Measurements from ENCODE around the gene PCSK6. TPM values are rescaled to one million over a fixed set of nuclear protein-coding genes. Genes with fewer than 3 reads are reported as not detected.

The PCSK6 gene
- total RNA-seq, 5 donors from 2014 or later (not counting 1 experiment from before 2014, with no cell fraction given): 0.16 to 2.2 (median 1.3) TPM

- Mint-ChIP-seq H3K27ac (no peak overlapping the region), H3K4me3 (no peak overlapping the region), H3K9me3 (no peaks in the 10 kb centered on the region), H3K4me1 (no peaks in the 10 kb centered on the region), H3K27me3 (no peaks in the 10 kb centered on the region), H3K36me3 (peaks cover 19% of the 10 kb centered on the region)
- ATAC-seq (replicated peaks in 1 of 4): no peak
- Histone ChIP-seq H3K36me3 (ENCODE audit: control insufficient read depth in 2 of 2, extremely low read depth in 1 of 2, insufficient read depth in 1 of 2, low read length in 1 of 2) (peaks cover 1 to 27% of the 10 kb centered on the region in 2 donors), H3K27me3 (replicated peaks in 1 of 2; ENCODE audit: control insufficient read depth in 2 of 2, extremely low read depth in 1 of 2, insufficient read depth in 2 of 2, low read length in 1 of 2) (peaks cover 0 to 4% of the 10 kb centered on the region in 2 experiments), H3K27ac (ENCODE audit: low read length) (no peak overlapping the region), H3K4me1 (ENCODE audit: control insufficient read depth in 1 of 2, extremely low read depth in 1 of 2, insufficient read depth in 2 of 2, low read length in 2 of 2) (no peaks in the 10 kb centered on the region), H3K4me3 (ENCODE audit: control insufficient read depth in 1 of 2, extremely low read depth in 1 of 2, low read length in 1 of 2) (no peak overlapping the region), H3K9me3 (no peaks in the 10 kb centered on the region)
- 80% methylated on average over 14 of the region's 18 CpGs for WGBS (ENCODE audit: insufficient coverage)
- ChIA-PET POLR2A (interaction anchor here in 1 of 2 donors (0.6 kb wide), 1 partner anchor 23 kb away, joined by 3 read pairs; no protein-coding TSS in a partner anchor), CTCF (interaction anchor here (0.9 to 1.3 kb wide), 2 partner anchors 9 to 10 kb away, joined by 3 to 8 read pairs; no protein-coding TSS in a partner anchor)
- DNase-seq: no peak
These were observed 222.0 kb downstream of the PCSK6 start for GRCh38 chr15:101267320-101268104.

GRCh38 chr15:101266787-101267186, 222.7 kb downstream of the PCSK6 start:
- no peak overlapping the region for H3K27ac ChIP-seq (ENCODE audit: low read length)
- Mint-ChIP-seq H3K27ac (no peak overlapping the region), H3K9me3 (no peaks in the 10 kb centered on the region), H3K4me3 (no peak overlapping the region), H3K4me1 (no peaks in the 10 kb centered on the region), H3K27me3 (no peaks in the 10 kb centered on the region), H3K36me3 (peaks cover 13% of the 10 kb centered on the region)
- no peaks in the 10 kb centered on the region for H3K9me3 ChIP-seq
- DNase-seq (no peak), ATAC-seq (replicated peaks in 1 of 4) (no peak)
- ChIA-PET POLR2A (no interaction called here), CTCF (no interaction called here)
- 89% methylated on average over 9 of the region's 9 CpGs for WGBS (ENCODE audit: insufficient coverage)
- H3K4me3 ChIP-seq (ENCODE audit: control insufficient read depth in 1 of 2, extremely low read depth in 1 of 2, low read length in 1 of 2): no peak overlapping the region
- no peaks in the 10 kb centered on the region for H3K4me1 ChIP-seq (ENCODE audit: control insufficient read depth in 1 of 2, extremely low read depth in 1 of 2, insufficient read depth in 2 of 2, low read length in 2 of 2)
- H3K36me3 ChIP-seq (ENCODE audit: control insufficient read depth in 2 of 2, extremely low read depth in 1 of 2, insufficient read depth in 1 of 2, low read length in 1 of 2): peaks cover 0 to 20% of the 10 kb centered on the region in 2 donors
- peaks cover 0 to 4% of the 10 kb centered on the region in 2 experiments for H3K27me3 ChIP-seq (replicated peaks in 1 of 2; ENCODE audit: control insufficient read depth in 2 of 2, extremely low read depth in 1 of 2, insufficient read depth in 2 of 2, low read length in 1 of 2)

DNA sequence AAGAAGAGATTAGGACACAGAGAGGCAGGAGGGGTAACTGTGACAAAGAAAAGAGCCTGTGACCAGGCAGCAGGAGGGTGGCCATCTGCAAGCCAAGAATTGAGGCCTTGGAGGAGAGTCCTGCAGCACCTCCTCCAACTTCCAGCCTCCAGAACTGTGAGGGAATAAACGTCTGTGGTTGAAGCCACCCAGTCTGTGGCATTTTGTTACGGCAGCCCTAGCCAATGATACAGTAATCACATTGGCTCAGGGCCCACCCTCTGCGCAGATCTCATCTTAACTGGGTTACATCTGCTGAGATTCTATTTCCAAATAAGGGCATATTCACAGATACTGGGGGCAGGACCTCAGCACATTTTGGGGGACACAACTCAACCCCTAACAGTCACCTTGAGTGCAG, 223.5 kb downstream of the PCSK6 start:
- POLR2A ChIA-PET: no interaction called here
- peaks cover 0 to 4% of the 10 kb centered on the region in 2 experiments for H3K27me3 ChIP-seq (replicated peaks in 1 of 2; ENCODE audit: control insufficient read depth in 2 of 2, extremely low read depth in 1 of 2, insufficient read depth in 2 of 2, low read length in 1 of 2)
- no peaks in the 10 kb centered on the region for H3K4me1 ChIP-seq (ENCODE audit: control insufficient read depth in 1 of 2, extremely low read depth in 1 of 2, insufficient read depth in 2 of 2, low read length in 2 of 2)
- Mint-ChIP-seq H3K9me3 (no peaks in the 10 kb centered on the region), H3K27ac (no peak overlapping the region), H3K36me3 (peaks cover 6% of the 10 kb centered on the region), H3K4me3 (no peak overlapping the region), H3K27me3 (no peaks in the 10 kb centered on the region), H3K4me1 (no peaks in the 10 kb centered on the region)
- CTCF ChIA-PET: no interaction called here
- no peaks in the 10 kb centered on the region for H3K9me3 ChIP-seq
- H3K4me3 ChIP-seq (ENCODE audit: control insufficient read depth in 1 of 2, extremely low read depth in 1 of 2, low read length in 1 of 2): no peak overlapping the region
- WGBS (ENCODE audit: insufficient coverage): 84% methylated on average over 3 of the region's 3 CpGs
- no peak for ATAC-seq (replicated peaks in 1 of 4)
- peaks cover 0 to 12% of the 10 kb centered on the region in 2 donors for H3K36me3 ChIP-seq (ENCODE audit: control insufficient read depth in 2 of 2, extremely low read depth in 1 of 2, insufficient read depth in 1 of 2, low read length in 1 of 2)
- DNase-seq: no peak
- no peak overlapping the region for H3K27ac ChIP-seq (ENCODE audit: low read length)

GRCh38 chr15:101264911-101265641, 224.4 kb downstream of the PCSK6 start:
- Histone ChIP-seq H3K27me3 (replicated peaks in 1 of 2; ENCODE audit: control insufficient read depth in 2 of 2, extremely low read depth in 1 of 2, insufficient read depth in 2 of 2, low read length in 1 of 2) (peaks cover 0 to 10% of the 10 kb centered on the region in 2 experiments), H3K9me3 (no peaks in the 10 kb centered on the region), H3K36me3 (ENCODE audit: control insufficient read depth in 2 of 2, extremely low read depth in 1 of 2, insufficient read depth in 1 of 2, low read length in 1 of 2) (peaks cover 0 to 4% of the 10 kb centered on the region in 2 donors), H3K4me1 (ENCODE audit: control insufficient read depth in 1 of 2, extremely low read depth in 1 of 2, insufficient read depth in 2 of 2, low read length in 2 of 2) (no peaks in the 10 kb centered on the region), H3K4me3 (ENCODE audit: control insufficient read depth in 1 of 2, extremely low read depth in 1 of 2, low read length in 1 of 2) (no peak overlapping the region), H3K27ac (ENCODE audit: low read length) (no peak overlapping the region)
- peaks cover 2% of the 10 kb centered on the region for H3K36me3 Mint-ChIP-seq
- H3K4me3 Mint-ChIP-seq: no peak overlapping the region
- CTCF ChIA-PET: no interaction called here
- peaks cover 0 to 2% of the 10 kb centered on the region in 2 donors for H3K27me3 Mint-ChIP-seq
- DNase-seq: no peak
- ATAC-seq (replicated peaks in 1 of 4): no peak
- no peak overlapping the region for H3K27ac Mint-ChIP-seq
- no peaks in the 10 kb centered on the region for H3K9me3 Mint-ChIP-seq
- no peaks in the 10 kb centered on the region for H3K4me1 Mint-ChIP-seq
- POLR2A ChIA-PET: no interaction called here
- WGBS (ENCODE audit: insufficient coverage): 86% methylated on average over 13 of the region's 17 CpGs

DNA sequence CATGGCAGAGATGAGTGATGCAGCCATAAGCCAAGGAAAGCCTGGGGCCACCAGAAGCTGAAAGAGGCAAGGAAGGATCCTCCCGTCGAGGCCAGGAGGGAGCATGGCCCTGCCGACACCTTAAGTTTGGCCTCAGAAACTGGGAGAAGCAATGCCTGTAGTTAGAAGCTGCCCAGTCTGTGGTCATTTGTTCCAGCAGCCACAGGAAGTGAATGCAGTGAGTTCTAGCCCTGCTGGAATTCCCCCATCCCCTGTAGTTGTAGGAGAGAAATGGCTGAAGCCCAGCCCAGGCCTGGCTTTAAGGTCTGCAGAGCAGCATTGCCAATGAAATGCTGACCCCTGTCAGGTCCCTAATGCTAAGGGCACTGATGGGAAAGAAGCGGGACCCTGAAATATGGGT, 225.5 kb downstream of the PCSK6 start:
- Mint-ChIP-seq H3K27ac (no peak overlapping the region), H3K9me3 (no peaks in the 10 kb centered on the region), H3K36me3 (no peaks in the 10 kb centered on the region), H3K4me1 (no peaks in the 10 kb centered on the region), H3K27me3 (peaks cover 0 to 11% of the 10 kb centered on the region in 2 donors), H3K4me3 (no peak overlapping the region)
- H3K4me1 ChIP-seq (ENCODE audit: control insufficient read depth in 1 of 2, extremely low read depth in 1 of 2, insufficient read depth in 2 of 2, low read length in 2 of 2): no peaks in the 10 kb centered on the region
- ChIA-PET CTCF (no interaction called here), POLR2A (no interaction called here)
- DNase-seq: no peak
- H3K27me3 ChIP-seq (replicated peaks in 1 of 2; ENCODE audit: control insufficient read depth in 2 of 2, extremely low read depth in 1 of 2, insufficient read depth in 2 of 2, low read length in 1 of 2): peaks cover 0 to 10% of the 10 kb centered on the region in 2 experiments
- H3K4me3 ChIP-seq (ENCODE audit: control insufficient read depth in 1 of 2, extremely low read depth in 1 of 2, low read length in 1 of 2): no peak overlapping the region
- no peaks in the 10 kb centered on the region for H3K36me3 ChIP-seq (ENCODE audit: control insufficient read depth in 2 of 2, extremely low read depth in 1 of 2, insufficient read depth in 1 of 2, low read length in 1 of 2)
- no peaks in the 10 kb centered on the region for H3K9me3 ChIP-seq
- no peak overlapping the region for H3K27ac ChIP-seq (ENCODE audit: low read length)
- 95% methylated on average over 3 of the region's 4 CpGs for WGBS (ENCODE audit: insufficient coverage)
- ATAC-seq (replicated peaks in 1 of 4): no peak

GRCh38 chr15:101262551-101262950, 227.0 kb downstream of the PCSK6 start:
- WGBS (ENCODE audit: insufficient coverage): no CpG with 5 or more reads among the region's 4 CpGs
- H3K27ac Mint-ChIP-seq: no peak overlapping the region
- peaks cover 0 to 16% of the 10 kb centered on the region in 2 donors for H3K27me3 Mint-ChIP-seq
- DNase-seq (no peak), ATAC-seq (replicated peaks in 1 of 4) (no peak)
- Histone ChIP-seq H3K36me3 (ENCODE audit: control insufficient read depth in 2 of 2, extremely low read depth in 1 of 2, insufficient read depth in 1 of 2, low read length in 1 of 2) (no peaks in the 10 kb centered on the region), H3K9me3 (no peaks in the 10 kb centered on the region), H3K4me3 (ENCODE audit: control insufficient read depth in 1 of 2, extremely low read depth in 1 of 2, low read length in 1 of 2) (no peak overlapping the region), H3K27me3 (replicated peaks in 1 of 2; ENCODE audit: control insufficient read depth in 2 of 2, extremely low read depth in 1 of 2, insufficient read depth in 2 of 2, low read length in 1 of 2) (peaks cover 0 to 16% of the 10 kb centered on the region in 2 experiments), H3K27ac (ENCODE audit: low read length) (no peak overlapping the region), H3K4me1 (ENCODE audit: control insufficient read depth in 1 of 2, extremely low read depth in 1 of 2, insufficient read depth in 2 of 2, low read length in 2 of 2) (no peaks in the 10 kb centered on the region)
- H3K4me3 Mint-ChIP-seq: no peak overlapping the region
- ChIA-PET CTCF (interaction anchor here in 1 of 2 donors (0.8 to 1.2 kb wide), 2 partner anchors 20 to 172 kb away, joined by 3 to 4 read pairs; no protein-coding TSS in a partner anchor), POLR2A (no interaction called here)
- no peaks in the 10 kb centered on the region for H3K9me3 Mint-ChIP-seq
- H3K36me3 Mint-ChIP-seq: no peaks in the 10 kb centered on the region
- peaks cover 2 to 6% (median 2%) of the 10 kb centered on the region in 3 donors for H3K4me1 Mint-ChIP-seq
